K562 (cell line): ENCODE results near the gene VSIG10L2. TPM values are rescaled to one million over a fixed set of nuclear protein-coding genes. Genes with fewer than 3 reads are reported as not detected.

Experiments
- ATAC-seq: fragments of 200-7000 bp; cut with Tn5 transposase; 3 replicates; pipeline ENCODE4 v1.9.1; 2020; ENCODE audit warnings: moderate library complexity
- BruUV-seq: library from RNA; stranded (reverse); fragments of 400-500 nt; replicated peaks from 2 replicates; lab custom pipeline; 2021; lab: Mats Ljungman, UMichigan
- CTCF ChIA-PET: fragments of 300-600 bp; formaldehyde crosslinking; extraction: SDS; loops from one replicate; lab custom pipeline; 2021; ENCODE audit warnings: low intra/inter-chr PET ratio; lab: Yijun Ruan, JAX
- POLR2A ChIA-PET: fragments of 300-600, 350-650 bp; sonication (Branson Sonifier 250); formaldehyde crosslinking; extraction: SDS; loops from one replicate; lab custom pipeline; 2021; ENCODE audit warnings: antibody characterized with exemption, inconsistent platforms; lab: Yijun Ruan, JAX
- DNase-seq, 4 experiments: peaks; one replicate each; pipeline versions ENCODE4 v3.0.0 to v3.0.0-alpha.2; 2011 to 2018; ENCODE audit warnings: low spot score in 3 of 4, mixed read lengths in 3 of 4; ENCODE audit errors: extremely low read depth in 1 of 4
- FAIRE-seq: peaks from 2 replicates; lab custom pipeline; 2011; peaks lifted over from hg19 to GRCh38; lab: Jason Lieb, UNC
- H2AFZ ChIP-seq: 2 replicates; pipeline ENCODE4 v1.6.0; 2011; ENCODE audit warnings: low read depth, low read length, control low read depth, inconsistent platforms
- H3K27ac ChIP-seq: fragments of 200-600 bp; 3 replicates; pipeline ENCODE4 v1.8.0; 2011; ENCODE audit warnings: low read depth, mild to moderate bottlenecking, control low read depth, inconsistent platforms, low read length, moderate library complexity, mixed read lengths; ENCODE audit errors: extremely low read depth
- H3K27me3 ChIP-seq, 2 experiments: fragments of 300-600 bp in 1 of 2; 2 replicates in 1 of 2; 3 replicates in 1 of 2; pipeline versions ENCODE4 v1.6.0 to v1.8.0; 2011; ENCODE audit warnings: inconsistent platforms in 2 of 2, low read length in 2 of 2, mild to moderate bottlenecking in 1 of 2, mixed read lengths in 1 of 2, moderate library complexity in 1 of 2; ENCODE audit not compliant: control insufficient read depth in 2 of 2, insufficient read depth in 2 of 2
- H3K36me3 ChIP-seq: fragments of 300-600 bp; 3 replicates; pipeline ENCODE4 v1.8.0; 2011; ENCODE audit warnings: mild to moderate bottlenecking, low read length, inconsistent platforms; ENCODE audit not compliant: control insufficient read depth, insufficient read depth
- H3K4me1 ChIP-seq, 2 experiments: fragments of 200-600 bp in 1 of 2; replicated peaks in 1 of 2; 2 replicates in 1 of 2; 3 replicates in 1 of 2; pipeline versions ENCODE4 v1.5.1 to v1.8.0; 2011; ENCODE audit warnings: inconsistent platforms in 2 of 2, low read length in 2 of 2, mild to moderate bottlenecking in 1 of 2, mixed read lengths in 1 of 2, moderate library complexity in 1 of 2; ENCODE audit not compliant: control insufficient read depth in 2 of 2, insufficient read depth in 2 of 2
- H3K4me2 ChIP-seq: 2 replicates; pipeline ENCODE4 v1.6.1; 2011; ENCODE audit warnings: low read length, control low read depth, inconsistent platforms, mixed read lengths; ENCODE audit not compliant: insufficient read depth
- H3K4me3 ChIP-seq: fragments of 200-600 bp; sonication (generic), shearing (Covaris generic); 2 replicates; pipeline ENCODE4 v1.5.1; 2016; ENCODE audit warnings: control low read depth, inconsistent platforms
- H3K79me2 ChIP-seq: fragments of 200-600 bp; 3 replicates; pipeline ENCODE4 v1.8.0; 2011; ENCODE audit warnings: low read length, inconsistent platforms; ENCODE audit not compliant: control insufficient read depth, insufficient read depth
- H3K9ac ChIP-seq, 2 experiments: 2 replicates each; pipeline versions ENCODE4 v1.6.0 to v1.6.1; 2011; ENCODE audit warnings: low read depth in 2 of 2, low read length in 2 of 2, control low read depth in 1 of 2, inconsistent platforms in 1 of 2, mild to moderate bottlenecking in 1 of 2, mixed read lengths in 1 of 2; ENCODE audit not compliant: insufficient read depth in 1 of 2
- H3K9me1 ChIP-seq: one replicate; pipeline ENCODE4 v1.6.0; 2011; ENCODE audit warnings: inconsistent platforms, mild to moderate bottlenecking, low read length, moderate library complexity; ENCODE audit not compliant: control insufficient read depth, insufficient read depth
- H3K9me3 ChIP-seq: replicated peaks from 2 replicates; pipeline ENCODE4 v1.5.1; 2011; ENCODE audit warnings: low read depth, low read length, inconsistent platforms; ENCODE audit not compliant: control insufficient read depth, insufficient read depth
- H4K20me1 ChIP-seq: replicated peaks from 2 replicates; pipeline ENCODE4 v1.6.1; 2011; ENCODE audit warnings: low read length, inconsistent platforms, mixed read lengths; ENCODE audit not compliant: control insufficient read depth, insufficient read depth
- CBFA2T3 ChIP-seq: fragments of 450-650 bp; IDR thresholded peaks from 2 replicates; pipeline ENCODE4 v1.6.1; 2017
- HDAC8 ChIP-seq: fragments of 450-650 bp; IDR thresholded peaks from 2 replicates; pipeline ENCODE4 v1.6.1; 2016; ENCODE audit warnings: mild to moderate bottlenecking, missing genetic modification characterization, moderate library complexity, missing compliant biosample characterization
- JUNB ChIP-seq: fragments of 450-650 bp; formaldehyde crosslinking; conservative IDR thresholded peaks from 2 replicates; pipeline ENCODE4 v1.4.0; 2020; ENCODE audit warnings: mild to moderate bottlenecking
- MAFF ChIP-seq: IDR thresholded peaks from 2 replicates; pipeline ENCODE4 v1.6.1; 2012; ENCODE audit warnings: low read length, improper control_type of control experiment
- MXI1 ChIP-seq: IDR thresholded peaks from 2 replicates; pipeline ENCODE4 v1.6.1; 2011; ENCODE audit warnings: low read depth, mild to moderate bottlenecking, improper control_type of control experiment, low read length
- SRSF9 ChIP-seq: fragments of 200-400 bp; formaldehyde crosslinking; IDR thresholded peaks from 2 replicates; pipeline ENCODE4 v1.6.1; 2017; ENCODE audit warnings: low read depth, low read length, borderline replicate concordance
- ZNF785 ChIP-seq: fragments of 250-450 bp; sonication (Bioruptor Pico); IDR thresholded peaks from 2 replicates; pipeline ENCODE4 v1.4.0; 2020; ENCODE audit warnings: mild to moderate bottlenecking
- WGBS: fragments of 100-300 bp; shearing (Covaris generic); methylation state at CpG from one replicate; pipeline ENCODE4 v1.1.6; 2016; ENCODE audit warnings: low coverage, mixed read lengths; ENCODE audit not compliant: insufficient coverage; ENCODE audit errors: missing lambda C conversion rate; 5-methylcytosine and 5-hydroxymethylcytosine counted together
- in situ Hi-C: fragments of 300-500 bp; cut with MboI; formaldehyde crosslinking; loops from 4 replicates; pipeline ENCODE4 v1.15.0; 2018; ENCODE audit warnings: inconsistent platforms, mixed read lengths
- intact Hi-C: fragments of 100-400 bp; cut with micrococcal nuclease; formaldehyde crosslinking; loops from 2 replicates; pipeline ENCODE4 v1.14.2; 2022
- polyA plus RNA-seq, 8 experiments: library from polyadenylated mRNA; depleted of rRNA in 4 of 8; stranded (reverse) in 5 of 8; unstranded in 3 of 8; fragments of >200 nt; fragmentation: Nextera tagmentation in 2 of 8; fragmentation: Illumina TruSeq in 1 of 8; extraction: Ambion mirVana in 2 of 8; extraction: Trizol in 1 of 8; gene quantifications; 2 replicates each; pipeline versions ENCODE4 v1.2.1 to v1.2.3, GENCODE V29; 2011 to 2014; ENCODE audit warnings: inconsistent platforms in 1 of 8, missing spikeins in 1 of 8
- total RNA-seq, 7 experiments: library from RNA; depleted of rRNA in 6 of 7; stranded (reverse); fragments of >200 nt in 6 of 7; fragmentation: Illumina TruSeq in 2 of 7; extraction: Trizol in 2 of 7; gene quantifications; 2 replicates each; pipeline versions ENCODE4 v1.2.1 to v1.2.3, GENCODE V29; 2011 to 2021; ENCODE audit warnings: low replicate concordance in 1 of 7
- TF ChIP-seq, protein P1 (sequence below): sonication (generic); formaldehyde crosslinking; IDR thresholded peaks from 2 replicates; pipeline ENCODE4 v1.8.0; 2022; ENCODE audit warnings: mild to moderate bottlenecking, missing genetic modification reagents
- TF ChIP-seq, protein P2 (sequence below): IDR thresholded peaks from 2 replicates; pipeline ENCODE4 v1.6.1; 2011; ENCODE audit warnings: borderline replicate concordance, low read depth, mild to moderate bottlenecking, moderate library complexity, low read length; ENCODE audit not compliant: insufficient read depth, poor library complexity, severe bottlenecking
- TF ChIP-seq, protein P3 (sequence below): fragments of 200-800 bp; sonication (Bioruptor generic); IDR thresholded peaks from 2 replicates; pipeline ENCODE4 v1.6.1; 2017; ENCODE audit warnings: missing genetic modification characterization, missing compliant biosample characterization

The VSIG10L2 gene
- total and polyA plus RNA-seq, 9 of the 15 experiments (the other 6 are each of a cell fraction or from before 2014, with no cell fraction given), result not detected

DNA sequence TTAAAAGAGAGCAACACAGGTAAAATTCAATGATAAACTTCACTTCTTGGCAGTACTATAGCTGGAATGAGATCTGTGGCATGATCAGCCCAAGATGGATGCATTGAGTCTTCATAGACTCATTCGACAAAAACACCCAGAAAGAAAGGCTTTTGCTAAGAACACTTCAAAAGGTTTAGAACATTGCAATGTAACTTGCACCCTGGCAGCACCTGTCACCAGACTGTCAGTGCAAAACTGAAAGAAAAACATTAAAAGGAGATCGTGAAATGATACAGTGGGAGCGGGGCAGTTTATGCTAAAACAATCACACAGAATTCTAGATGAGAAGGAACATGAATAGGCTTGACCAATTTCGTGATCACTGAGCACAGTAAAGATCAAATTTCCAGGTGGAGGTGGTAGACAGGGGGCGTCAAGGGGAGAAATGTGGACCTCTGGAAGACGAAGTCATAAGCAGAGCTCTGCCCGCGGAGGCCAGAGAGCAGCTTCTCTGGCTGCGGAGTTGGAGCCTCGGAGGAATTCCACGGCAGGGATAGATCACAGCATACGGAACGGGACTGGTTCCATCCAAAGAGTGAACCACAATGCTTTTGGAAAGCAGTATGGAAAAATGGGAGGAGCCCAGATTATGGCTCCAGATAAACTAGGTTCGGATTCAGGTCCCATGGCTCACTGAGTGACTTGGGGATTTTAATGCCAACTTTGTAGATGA, 11.9 kb downstream of the VSIG10L2 start:
- Histone ChIP-seq H2AFZ (no peak overlapping the region), H3K36me3 (no peaks in the 10 kb centered on the region), H3K4me2 (no peak overlapping the region), H3K27ac (no peak overlapping the region), H3K4me1 (peaks cover 0 to 4% of the 10 kb centered on the region in 2 experiments; a peak in 2 of 5 replicates), H4K20me1 (peaks cover 8% of the 10 kb centered on the region; the same call in 1 of the 2 replicates), H3K4me3 (no peak overlapping the region), H3K27me3 (peaks cover 54 to 72% of the 10 kb centered on the region in 2 experiments), H3K9me1 (peaks cover 4% of the 10 kb centered on the region), H3K9ac (no peak overlapping the region), H3K79me2 (no peaks in the 10 kb centered on the region), H3K9me3 (no peaks in the 10 kb centered on the region)
- in situ Hi-C loops (no loop called here), intact Hi-C loops (no loop called here)
- 23% methylated on average over 14 of the region's 14 CpGs for WGBS
- ChIA-PET CTCF (no interaction called here), POLR2A (no interaction called here)
- ATAC-seq, result no peak
- TF ChIP-seq CBFA2T3 (no peak), HDAC8 (tag) (no peak), JUNB (CRISPR knock-in tag) (no peak), SRSF9 (no peak), MXI1 (no peak), ZNF785 (CRISPR knock-in tag) (no peak), MAFF (no peak)
- TF ChIP-seq, protein P1, sequence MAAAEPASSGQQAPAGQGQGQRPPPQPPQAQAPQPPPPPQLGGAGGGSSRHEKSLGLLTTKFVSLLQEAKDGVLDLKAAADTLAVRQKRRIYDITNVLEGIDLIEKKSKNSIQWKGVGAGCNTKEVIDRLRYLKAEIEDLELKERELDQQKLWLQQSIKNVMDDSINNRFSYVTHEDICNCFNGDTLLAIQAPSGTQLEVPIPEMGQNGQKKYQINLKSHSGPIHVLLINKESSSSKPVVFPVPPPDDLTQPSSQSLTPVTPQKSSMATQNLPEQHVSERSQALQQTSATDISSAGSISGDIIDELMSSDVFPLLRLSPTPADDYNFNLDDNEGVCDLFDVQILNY (CRISPR knock-in tag), result no peak
- TF ChIP-seq, protein P2, sequence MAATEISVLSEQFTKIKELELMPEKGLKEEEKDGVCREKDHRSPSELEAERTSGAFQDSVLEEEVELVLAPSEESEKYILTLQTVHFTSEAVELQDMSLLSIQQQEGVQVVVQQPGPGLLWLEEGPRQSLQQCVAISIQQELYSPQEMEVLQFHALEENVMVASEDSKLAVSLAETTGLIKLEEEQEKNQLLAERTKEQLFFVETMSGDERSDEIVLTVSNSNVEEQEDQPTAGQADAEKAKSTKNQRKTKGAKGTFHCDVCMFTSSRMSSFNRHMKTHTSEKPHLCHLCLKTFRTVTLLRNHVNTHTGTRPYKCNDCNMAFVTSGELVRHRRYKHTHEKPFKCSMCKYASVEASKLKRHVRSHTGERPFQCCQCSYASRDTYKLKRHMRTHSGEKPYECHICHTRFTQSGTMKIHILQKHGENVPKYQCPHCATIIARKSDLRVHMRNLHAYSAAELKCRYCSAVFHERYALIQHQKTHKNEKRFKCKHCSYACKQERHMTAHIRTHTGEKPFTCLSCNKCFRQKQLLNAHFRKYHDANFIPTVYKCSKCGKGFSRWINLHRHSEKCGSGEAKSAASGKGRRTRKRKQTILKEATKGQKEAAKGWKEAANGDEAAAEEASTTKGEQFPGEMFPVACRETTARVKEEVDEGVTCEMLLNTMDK, result no peak
- TF ChIP-seq, protein P3, sequence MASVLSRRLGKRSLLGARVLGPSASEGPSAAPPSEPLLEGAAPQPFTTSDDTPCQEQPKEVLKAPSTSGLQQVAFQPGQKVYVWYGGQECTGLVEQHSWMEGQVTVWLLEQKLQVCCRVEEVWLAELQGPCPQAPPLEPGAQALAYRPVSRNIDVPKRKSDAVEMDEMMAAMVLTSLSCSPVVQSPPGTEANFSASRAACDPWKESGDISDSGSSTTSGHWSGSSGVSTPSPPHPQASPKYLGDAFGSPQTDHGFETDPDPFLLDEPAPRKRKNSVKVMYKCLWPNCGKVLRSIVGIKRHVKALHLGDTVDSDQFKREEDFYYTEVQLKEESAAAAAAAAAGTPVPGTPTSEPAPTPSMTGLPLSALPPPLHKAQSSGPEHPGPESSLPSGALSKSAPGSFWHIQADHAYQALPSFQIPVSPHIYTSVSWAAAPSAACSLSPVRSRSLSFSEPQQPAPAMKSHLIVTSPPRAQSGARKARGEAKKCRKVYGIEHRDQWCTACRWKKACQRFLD (CRISPR knock-in tag), result no peak
- DNase-seq, result no peak
- FAIRE-seq, result no peak
- no TSS peak for BruUV-seq
